ENCODE data around the gene TMC4.

The TMC4 gene

GRCh38 chr19:54148158-54148557, 24.8 kb downstream of the TMC4 start:
- H3K27me3 ChIP-seq (ENCODE audit: control insufficient read depth, insufficient read depth, low read length): no peaks in the 10 kb centered on the region
- peaks cover 90% of the 10 kb centered on the region for H3K36me3 ChIP-seq (ENCODE audit: insufficient read depth, low read length)
- peaks cover 3% of the 10 kb centered on the region for H3K4me1 ChIP-seq (ENCODE audit: control insufficient read depth, insufficient read depth, low read length)
- H3K9me3 ChIP-seq (replicated peaks; ENCODE audit: low read length): no peaks in the 10 kb centered on the region
- no peak overlapping the region for H3K4me2 ChIP-seq (ENCODE audit: low read length)
- no peak overlapping the region for H3K4me3 ChIP-seq (ENCODE audit: low read length)
- H3K9ac ChIP-seq (ENCODE audit: low read depth, low read length): no peak overlapping the region

- Histone ChIP-seq H3K4me1 (ENCODE audit: control insufficient read depth, insufficient read depth, low read length) (no peaks in the 10 kb centered on the region), H3K4me2 (ENCODE audit: low read length) (no peak overlapping the region), H3K9me3 (replicated peaks; ENCODE audit: low read length) (no peaks in the 10 kb centered on the region), H3K4me3 (ENCODE audit: low read length) (no peak overlapping the region), H3K27me3 (ENCODE audit: control insufficient read depth, insufficient read depth, low read length) (no peaks in the 10 kb centered on the region), H3K9ac (ENCODE audit: low read depth, low read length) (no peak overlapping the region), H3K36me3 (ENCODE audit: insufficient read depth, low read length) (peaks cover 90% of the 10 kb centered on the region)
Measured at GRCh38 chr19:54147676-54148075, 25.3 kb downstream of the TMC4 start.

GRCh38 chr19:54145541-54146158, 27.3 kb downstream of the TMC4 start:
- Histone ChIP-seq H3K4me2 (ENCODE audit: low read length) (no peak overlapping the region), H3K36me3 (ENCODE audit: insufficient read depth, low read length) (peaks cover 75% of the 10 kb centered on the region), H3K9me3 (replicated peaks; ENCODE audit: low read length) (no peaks in the 10 kb centered on the region), H3K9ac (ENCODE audit: low read depth, low read length) (no peak overlapping the region), H3K27me3 (ENCODE audit: control insufficient read depth, insufficient read depth, low read length) (no peaks in the 10 kb centered on the region), H3K4me3 (ENCODE audit: low read length) (no peak overlapping the region), H3K4me1 (ENCODE audit: control insufficient read depth, insufficient read depth, low read length) (no peaks in the 10 kb centered on the region)

GRCh38 chr19:54142166-54142780, 30.7 kb downstream of the TMC4 start:
- peaks cover 8% of the 10 kb centered on the region for H3K4me1 ChIP-seq (ENCODE audit: control insufficient read depth, insufficient read depth, low read length)
- H3K36me3 ChIP-seq (ENCODE audit: insufficient read depth, low read length): peaks cover 53% of the 10 kb centered on the region
- H3K4me3 ChIP-seq (ENCODE audit: low read length): no peak overlapping the region
- no peaks in the 10 kb centered on the region for H3K27me3 ChIP-seq (ENCODE audit: control insufficient read depth, insufficient read depth, low read length)
- no peak overlapping the region for H3K9ac ChIP-seq (ENCODE audit: low read depth, low read length)
- no peaks in the 10 kb centered on the region for H3K9me3 ChIP-seq (replicated peaks; ENCODE audit: low read length)
- H3K4me2 ChIP-seq (ENCODE audit: low read length): no peak overlapping the region

- Histone ChIP-seq H3K36me3 (ENCODE audit: insufficient read depth, low read length) (peaks cover 44% of the 10 kb centered on the region), H3K9ac (ENCODE audit: low read depth, low read length) (no peak overlapping the region)
Measured at GRCh38 chr19:54141356-54141755, 31.6 kb downstream of the TMC4 start.

GRCh38 chr19:54138489-54139256, 34.3 kb downstream of the TMC4 start:
- H3K4me2 ChIP-seq (ENCODE audit: low read length): peak overlapping the region; percentile 93
- H3K9ac ChIP-seq (ENCODE audit: low read depth, low read length): peak overlapping the region; percentile 97
- H3K9me3 ChIP-seq (replicated peaks; ENCODE audit: low read length): no peaks in the 10 kb centered on the region
- H3K36me3 ChIP-seq (ENCODE audit: insufficient read depth, low read length): peaks cover 18% of the 10 kb centered on the region
- H3K4me1 ChIP-seq (ENCODE audit: control insufficient read depth, insufficient read depth, low read length): peaks cover 20% of the 10 kb centered on the region
- H3K27me3 ChIP-seq (ENCODE audit: control insufficient read depth, insufficient read depth, low read length): no peaks in the 10 kb centered on the region
- peak overlapping the region; percentile 81 for H3K4me3 ChIP-seq (ENCODE audit: low read length)

More at GRCh38 chr19:54141356-54141755, 31.6 kb downstream of the TMC4 start:
- Histone ChIP-seq H3K4me2 (ENCODE audit: low read length) (no peak overlapping the region), H3K27me3 (ENCODE audit: control insufficient read depth, insufficient read depth, low read length) (no peaks in the 10 kb centered on the region), H3K4me1 (ENCODE audit: control insufficient read depth, insufficient read depth, low read length) (peaks cover 13% of the 10 kb centered on the region), H3K4me3 (ENCODE audit: low read length) (no peak overlapping the region), H3K9me3 (replicated peaks; ENCODE audit: low read length) (no peaks in the 10 kb centered on the region)

GRCh38 chr19:54137699-54138488, 35.1 kb downstream of the TMC4 start, which contains the start of gene CNOT3:
CNOT3 (plus strand) TSS chr19:54137762; CDS start chr19:54142979, 5,217 bp downstream.
- H3K36me3 ChIP-seq (ENCODE audit: insufficient read depth, low read length): peaks cover 10% of the 10 kb centered on the region

GRCh38 chr19:54136864-54137698, 35.9 kb downstream of the TMC4 start:
- Histone ChIP-seq H3K4me1 (ENCODE audit: control insufficient read depth, insufficient read depth, low read length) (peaks cover 20% of the 10 kb centered on the region), H3K4me2 (ENCODE audit: low read length) (peak overlapping the region; percentile 99), H3K9ac (ENCODE audit: low read depth, low read length) (peak overlapping the region; percentile 97), H3K4me3 (ENCODE audit: low read length) (peak overlapping the region; percentile 81), H3K9me3 (replicated peaks; ENCODE audit: low read length) (no peaks in the 10 kb centered on the region), H3K27me3 (ENCODE audit: control insufficient read depth, insufficient read depth, low read length) (no peaks in the 10 kb centered on the region), H3K36me3 (ENCODE audit: insufficient read depth, low read length) (peaks cover 5% of the 10 kb centered on the region)

More at GRCh38 chr19:54137699-54138488, 35.1 kb downstream of the TMC4 start, which contains the start of gene CNOT3:
- H3K27me3 ChIP-seq (ENCODE audit: control insufficient read depth, insufficient read depth, low read length): no peaks in the 10 kb centered on the region
- H3K4me3 ChIP-seq (ENCODE audit: low read length): peak within 1 kb of the TSS; percentile 81
- peak within 1 kb of the TSS; percentile 97 for H3K9ac ChIP-seq (ENCODE audit: low read depth, low read length)
- peak within 1 kb of the TSS; percentile 99 for H3K4me2 ChIP-seq (ENCODE audit: low read length)
- H3K4me1 ChIP-seq (ENCODE audit: control insufficient read depth, insufficient read depth, low read length): peaks cover 20% of the 10 kb centered on the region
- no peaks in the 10 kb centered on the region for H3K9me3 ChIP-seq (replicated peaks; ENCODE audit: low read length)

GRCh38 chr19:54136086-54136863, 36.7 kb downstream of the TMC4 start:
- peak overlapping the region; percentile 59 for H3K9ac ChIP-seq (ENCODE audit: low read depth, low read length)
- H3K9me3 ChIP-seq (replicated peaks; ENCODE audit: low read length): no peaks in the 10 kb centered on the region
- H3K4me3 ChIP-seq (ENCODE audit: low read length): peak overlapping the region; percentile 81
- peak overlapping the region; percentile 99 for H3K4me2 ChIP-seq (ENCODE audit: low read length)
- H3K4me1 ChIP-seq (ENCODE audit: control insufficient read depth, insufficient read depth, low read length): peaks cover 20% of the 10 kb centered on the region
- H3K36me3 ChIP-seq (ENCODE audit: insufficient read depth, low read length): peaks cover 8% of the 10 kb centered on the region
- H3K27me3 ChIP-seq (ENCODE audit: control insufficient read depth, insufficient read depth, low read length): no peaks in the 10 kb centered on the region

All from skeletal muscle satellite cell (primary cell).